Left lung (tissue), 10 donors: ENCODE measurements around the gene SIPA1L2. TPM values are rescaled to one million over a fixed set of nuclear protein-coding genes. Genes with fewer than 3 reads are reported as not detected.
"Not testable (repeated sequence)": the region's sequence is repeated elsewhere in the genome, so short reads cannot be mapped to it uniquely, and the experiment has no call there.

Experiments used
- ATAC-seq: fragments of 200-7000 bp; cut with Tn5 transposase; one replicate; pipeline ENCODE4 v1.9.1; 2020; ENCODE audit warnings: moderate library complexity
- DNase-seq, 4 donors: peaks; one replicate each; pipeline ENCODE4 v3.0.0-alpha.2; 2013 to 2020
- H3K27ac ChIP-seq, 2 donors: fragments of 200-600 bp; sonication (generic) in 1 of 2; one replicate each; pipeline versions ENCODE4 v1.5.0 to v1.8.0; 2020 to 2021
- H3K27me3 ChIP-seq, 2 donors: fragments of 200-600 bp; sonication (generic) in 1 of 2; one replicate each; pipeline versions ENCODE4 v1.5.0 to v1.8.0; 2020 to 2021
- H3K36me3 ChIP-seq, 2 donors: fragments of 200-600 bp; sonication (generic) in 1 of 2; one replicate each; pipeline versions ENCODE4 v1.5.0 to v1.8.0; 2020 to 2021
- H3K4me1 ChIP-seq, 2 donors: fragments of 200-600 bp; one replicate each; pipeline ENCODE4 v1.8.0; 2021
- H3K4me3 ChIP-seq, 2 donors: fragments of 200-600 bp; sonication (generic) in 1 of 2; one replicate each; pipeline versions ENCODE4 v1.5.0 to v1.8.0; 2020 to 2021; ENCODE audit warnings: mild to moderate bottlenecking in 1 of 2
- H3K9me3 ChIP-seq, 2 donors: fragments of 200-600 bp; sonication (generic) in 1 of 2; one replicate each; pipeline versions ENCODE4 v1.5.0 to v1.8.0; 2020 to 2021
- intact Hi-C, 2 donors: fragments of 100-400 bp; cut with DNase I; formaldehyde crosslinking; loops; one replicate each; pipeline versions ENCODE4 v1.11.2 to v1.14.2; 2022
- polyA plus RNA-seq, 6 donors: library from polyadenylated mRNA; unstranded; fragments of 120-200 nt; gene quantifications; one replicate each; pipeline ENCODE4 v1.2.1, GENCODE V29; 2013; ENCODE audit not compliant: insufficient read length in 6 of 6
- total RNA-seq, 2 donors: library from RNA; stranded (reverse); fragmentation: NEBNext Ultra II Directional; extraction: Animal tissue kit (Norgen Biotek cat#: 25700); gene quantifications; one replicate each; pipeline ENCODE4 v1.2.1, GENCODE V29; 2021
- TF ChIP-seq, protein P1 (sequence below), 2 donors: fragments of 200-600 bp; sonication (generic) in 1 of 2; IDR thresholded peaks; one replicate each; pipeline versions ENCODE4 v1.5.0 to v1.8.0; 2021; ENCODE audit warnings: antibody characterized with exemption in 2 of 2
- donor health status: DM: no; HTN: yes; CAD: no.
- donor health status: DM: no; HTN: no; CAD: no.

SIPA1L2 gene
- total and polyA plus RNA-seq, 8 donors: 19.4 to 29.3 (median 26.9) TPM

DNA sequence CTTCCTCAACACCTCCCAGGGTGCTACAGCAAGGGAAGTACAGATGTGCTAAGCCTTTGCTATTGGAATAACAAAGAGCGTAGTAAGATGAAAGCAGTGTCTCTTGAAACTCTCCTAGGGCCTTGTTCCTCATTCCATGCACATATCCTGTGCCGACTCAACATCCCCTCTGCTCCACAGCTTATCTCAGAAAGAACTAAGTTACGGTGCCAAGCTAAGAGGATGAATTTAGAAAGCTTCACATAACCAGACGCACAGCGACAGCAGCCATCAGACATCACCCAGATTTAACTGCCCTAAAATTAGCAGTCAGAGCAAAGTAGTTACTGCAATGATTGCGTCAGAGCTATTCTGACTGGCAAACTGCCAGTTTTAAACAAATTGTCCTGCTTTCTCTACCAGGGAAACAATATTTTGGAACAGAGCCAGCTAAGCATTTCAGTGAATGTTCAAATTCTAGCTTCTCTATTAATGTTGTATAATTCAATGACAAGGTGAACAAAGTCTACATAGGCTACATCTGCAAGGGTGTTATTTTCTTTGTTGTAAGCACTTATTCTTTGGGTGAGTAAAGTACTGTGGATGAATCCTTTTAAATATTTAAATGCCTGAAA, 9.5 kb downstream of the SIPA1L2 start:
- intact Hi-C loops: no loop called here
- TF ChIP-seq, protein P1, sequence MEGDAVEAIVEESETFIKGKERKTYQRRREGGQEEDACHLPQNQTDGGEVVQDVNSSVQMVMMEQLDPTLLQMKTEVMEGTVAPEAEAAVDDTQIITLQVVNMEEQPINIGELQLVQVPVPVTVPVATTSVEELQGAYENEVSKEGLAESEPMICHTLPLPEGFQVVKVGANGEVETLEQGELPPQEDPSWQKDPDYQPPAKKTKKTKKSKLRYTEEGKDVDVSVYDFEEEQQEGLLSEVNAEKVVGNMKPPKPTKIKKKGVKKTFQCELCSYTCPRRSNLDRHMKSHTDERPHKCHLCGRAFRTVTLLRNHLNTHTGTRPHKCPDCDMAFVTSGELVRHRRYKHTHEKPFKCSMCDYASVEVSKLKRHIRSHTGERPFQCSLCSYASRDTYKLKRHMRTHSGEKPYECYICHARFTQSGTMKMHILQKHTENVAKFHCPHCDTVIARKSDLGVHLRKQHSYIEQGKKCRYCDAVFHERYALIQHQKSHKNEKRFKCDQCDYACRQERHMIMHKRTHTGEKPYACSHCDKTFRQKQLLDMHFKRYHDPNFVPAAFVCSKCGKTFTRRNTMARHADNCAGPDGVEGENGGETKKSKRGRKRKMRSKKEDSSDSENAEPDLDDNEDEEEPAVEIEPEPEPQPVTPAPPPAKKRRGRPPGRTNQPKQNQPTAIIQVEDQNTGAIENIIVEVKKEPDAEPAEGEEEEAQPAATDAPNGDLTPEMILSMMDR (IDR thresholded peaks at IDR 0.05): no peak
- H3K27ac ChIP-seq: peak overlapping the region; percentile 73 to 89
- no peaks in the 10 kb centered on the region for H3K9me3 ChIP-seq
- ATAC-seq: peak; percentile 74
- H3K36me3 ChIP-seq: no peaks in the 10 kb centered on the region
- no peak overlapping the region for H3K4me3 ChIP-seq
- peaks cover 25 to 74% of the 10 kb centered on the region in 2 donors for H3K4me1 ChIP-seq
- H3K27me3 ChIP-seq: no peaks in the 10 kb centered on the region
- DNase-seq: peak in 2 of 4 donors; percentile 91

- intact Hi-C loops: no loop called here
Observed at GRCh38 chr1:232617237-232617636, 12.7 kb downstream of the SIPA1L2 start.

GRCh38 chr1:232615306-232615800, 14.6 kb downstream of the SIPA1L2 start:
- no peak for DNase-seq
- Histone ChIP-seq H3K36me3 (no peaks in the 10 kb centered on the region), H3K27ac (no peak overlapping the region), H3K9me3 (no peaks in the 10 kb centered on the region), H3K4me3 (no peak overlapping the region), H3K27me3 (no peaks in the 10 kb centered on the region), H3K4me1 (peaks cover 11 to 60% of the 10 kb centered on the region in 2 donors)
- intact Hi-C loops: no loop called here
- TF ChIP-seq, protein P1 (IDR thresholded peaks at IDR 0.05): no peak
- ATAC-seq: no peak

More at GRCh38 chr1:232617237-232617636, 12.7 kb downstream of the SIPA1L2 start:
- Histone ChIP-seq H3K4me3 (no peak overlapping the region), H3K27me3 (no peaks in the 10 kb centered on the region), H3K36me3 (no peaks in the 10 kb centered on the region), H3K27ac (no peak overlapping the region), H3K4me1 (peaks cover 24 to 66% of the 10 kb centered on the region in 2 donors), H3K9me3 (no peaks in the 10 kb centered on the region)
- TF ChIP-seq, protein P1 (IDR thresholded peaks at IDR 0.05): no peak
- DNase-seq: no peak
- no peak for ATAC-seq

- DNase-seq: no peak
- no peaks in the 10 kb centered on the region for H3K9me3 ChIP-seq
- no peak overlapping the region for H3K27ac ChIP-seq
- H3K4me3 ChIP-seq: no peak overlapping the region
- peaks cover 6 to 59% of the 10 kb centered on the region in 2 donors for H3K4me1 ChIP-seq
- H3K27me3 ChIP-seq: no peaks in the 10 kb centered on the region
- ATAC-seq: no peak
- no peaks in the 10 kb centered on the region for H3K36me3 ChIP-seq
- TF ChIP-seq, protein P1 (IDR thresholded peaks at IDR 0.05): no peak
- intact Hi-C loops: no loop called here
Observed at GRCh38 chr1:232614811-232615210, 15.1 kb downstream of the SIPA1L2 start.

GRCh38 chr1:232613752-232614381, 16.1 kb downstream of the SIPA1L2 start:
- Histone ChIP-seq H3K4me3 (no peak overlapping the region), H3K9me3 (no peaks in the 10 kb centered on the region), H3K36me3 (no peaks in the 10 kb centered on the region), H3K27ac (peak overlapping the region in 1 of 2 donors; percentile 34), H3K27me3 (no peaks in the 10 kb centered on the region), H3K4me1 (peaks cover 0 to 53% of the 10 kb centered on the region in 2 donors)
- DNase-seq: peak in 2 of 4 donors; percentile 80 to 85
- TF ChIP-seq, protein P1 (IDR thresholded peaks at IDR 0.05): no peak
- peak; percentile 73 for ATAC-seq
- intact Hi-C loops: no loop called here

GRCh38 chr1:232612836-232613235, 17.1 kb downstream of the SIPA1L2 start:
- Histone ChIP-seq H3K4me1 (peaks cover 0 to 62% of the 10 kb centered on the region in 2 donors), H3K27ac (peak overlapping the region in 1 of 2 donors; percentile 34)
- intact Hi-C loops, ATAC-seq, DNase-seq, H3K27me3 ChIP-seq, H3K36me3 ChIP-seq, H3K9me3 ChIP-seq, H3K4me3 ChIP-seq: not testable (repeated sequence)
